CD4-positive, alpha-beta T cell (primary cell): ENCODE measurements around the gene GPR62. TPM values are rescaled to one million over a fixed set of nuclear protein-coding genes. Genes with fewer than 3 reads are reported as not detected.

Experiments used
- ATAC-seq: fragments of 200-7000 bp; cut with Tn5 transposase; one replicate; pipeline ENCODE4 v1.10.0; 2022; ENCODE audit warnings: mild to moderate bottlenecking; ENCODE audit not compliant: poor library complexity
- CTCF ChIA-PET: fragments of 350-600 bp; sonication (Branson Sonifier 250); formaldehyde crosslinking; loops from one replicate; lab custom pipeline; 2021; ENCODE audit warnings: antibody characterized with exemption, inconsistent platforms; lab: Charles Lee
- POLR2A ChIA-PET: fragments of 350-600 bp; sonication (Branson Sonifier 250); formaldehyde crosslinking; loops from one replicate; lab custom pipeline; 2021; ENCODE audit warnings: antibody characterized with exemption, inconsistent platforms; lab: Charles Lee
- DNase-seq, 14 experiments: peaks; one replicate each; pipeline ENCODE4 v3.0.0-alpha.2; 2013 to 2020; ENCODE audit warnings: mixed read lengths in 2 of 14
- H3K27ac ChIP-seq, 2 donors: one replicate each; pipeline versions ENCODE4 v1.5.1 to v1.7.0; 2013; ENCODE audit warnings: low read length in 2 of 2, low read depth in 1 of 2, mild to moderate bottlenecking in 1 of 2
- H3K27me3 ChIP-seq, 2 experiments: 1 replicate in 1 of 2; 2 replicates in 1 of 2; pipeline versions ENCODE4 v1.6.1 to v1.7.0; 2013; ENCODE audit warnings: low read length in 2 of 2, control low read depth in 1 of 2, mild to moderate bottlenecking in 1 of 2, moderate library complexity in 1 of 2; ENCODE audit not compliant: insufficient read depth in 2 of 2, control insufficient read depth in 1 of 2
- H3K36me3 ChIP-seq: one replicate; pipeline ENCODE4 v1.6.1; 2013; ENCODE audit warnings: low read length, control low read depth; ENCODE audit not compliant: insufficient read depth
- H3K4me1 ChIP-seq: one replicate; pipeline ENCODE4 v1.6.1; 2013; ENCODE audit warnings: low read length, control low read depth; ENCODE audit not compliant: insufficient read depth
- H3K4me3 ChIP-seq: one replicate; pipeline ENCODE4 v1.5.1; 2013; ENCODE audit warnings: mild to moderate bottlenecking, low read length, moderate library complexity
- H3K9me3 ChIP-seq, 2 experiments: 1 replicate in 1 of 2; 2 replicates in 1 of 2; pipeline versions ENCODE4 v1.6.1 to v1.7.0; 2013; ENCODE audit warnings: low read length in 2 of 2, mild to moderate bottlenecking in 2 of 2, control low read depth in 1 of 2, moderate library complexity in 1 of 2; ENCODE audit not compliant: control insufficient read depth in 1 of 2, insufficient read depth in 1 of 2
- H3K27ac Mint-ChIP-seq: one replicate; pipeline ENCODE4 v1.8.0; 2020; ENCODE audit warnings: mixed read lengths
- H3K27me3 Mint-ChIP-seq: one replicate; pipeline ENCODE4 v1.8.0; 2021; ENCODE audit warnings: mixed read lengths
- H3K36me3 Mint-ChIP-seq: one replicate; pipeline ENCODE4 v1.8.0; 2021; ENCODE audit warnings: low read depth, mixed read lengths
- H3K4me1 Mint-ChIP-seq: one replicate; pipeline ENCODE4 v1.8.0; 2021; ENCODE audit warnings: low read depth, mixed read lengths
- H3K4me3 Mint-ChIP-seq: one replicate; pipeline ENCODE4 v1.8.0; 2020; ENCODE audit warnings: mild to moderate bottlenecking, mixed read lengths
- H3K9me3 Mint-ChIP-seq: one replicate; pipeline ENCODE4 v1.8.0; 2020; ENCODE audit warnings: mixed read lengths
- intact Hi-C, 2 experiments: fragments of 100-400 bp; cut with DNase I in 1 of 2; cut with micrococcal nuclease in 1 of 2; formaldehyde crosslinking; loops; one replicate each; pipeline versions ENCODE4 v1.15.1 to v1.9.0; 2023 to 2025; cut with DNase I, micrococcal nuclease
- total RNA-seq, 174 experiments: library from RNA in 2 of 174; stranded (reverse) in 2 of 174; gene quantifications; one replicate each; pipeline ENCODE4 v1.2.3 and lab custom pipeline; 2021 to 2026
- TF ChIP-seq, protein P1 (sequence below): fragments of 200-600 bp; IDR thresholded peaks from one replicate; pipeline ENCODE4 v1.8.0; 2022; ENCODE audit warnings: antibody characterized with exemption, mild to moderate bottlenecking

Gene GPR62
- total RNA-seq, 2 experiments from 2014 or later, result not detected

DNA sequence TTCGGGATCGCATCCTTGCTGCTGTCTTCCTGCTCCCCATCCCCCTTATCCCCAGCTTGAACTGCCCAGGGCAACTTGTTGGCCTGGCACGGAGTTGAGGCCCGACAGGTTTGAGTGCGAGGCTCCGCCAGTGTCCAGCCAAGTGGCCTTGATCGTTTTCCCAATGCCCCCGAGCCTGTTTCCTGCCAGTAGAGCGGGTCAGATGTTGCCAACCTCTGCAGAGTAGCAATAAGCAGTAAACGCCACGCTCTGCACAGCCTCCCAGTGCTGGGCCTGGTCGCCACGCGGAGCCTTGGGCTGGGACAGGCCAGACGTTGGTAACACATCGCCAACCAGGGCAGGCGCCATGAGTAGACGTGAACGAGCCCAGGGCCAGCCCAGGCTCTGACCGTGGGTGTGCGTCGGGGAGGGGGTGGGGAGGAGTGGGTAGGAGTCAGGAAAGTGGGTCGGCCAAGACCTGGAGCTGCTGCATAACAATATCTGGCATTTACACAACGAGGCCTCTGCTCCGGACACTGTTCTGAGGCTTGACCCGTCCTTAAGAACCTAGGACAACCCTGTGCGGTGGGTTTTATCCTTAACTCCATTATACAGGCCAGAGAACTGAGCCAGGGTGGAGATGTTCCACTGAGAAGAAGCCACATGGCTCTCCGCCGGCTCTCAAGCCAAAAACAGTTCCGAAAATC is 19.2 kb downstream of the GPR62 start:
- TF ChIP-seq, protein P1, sequence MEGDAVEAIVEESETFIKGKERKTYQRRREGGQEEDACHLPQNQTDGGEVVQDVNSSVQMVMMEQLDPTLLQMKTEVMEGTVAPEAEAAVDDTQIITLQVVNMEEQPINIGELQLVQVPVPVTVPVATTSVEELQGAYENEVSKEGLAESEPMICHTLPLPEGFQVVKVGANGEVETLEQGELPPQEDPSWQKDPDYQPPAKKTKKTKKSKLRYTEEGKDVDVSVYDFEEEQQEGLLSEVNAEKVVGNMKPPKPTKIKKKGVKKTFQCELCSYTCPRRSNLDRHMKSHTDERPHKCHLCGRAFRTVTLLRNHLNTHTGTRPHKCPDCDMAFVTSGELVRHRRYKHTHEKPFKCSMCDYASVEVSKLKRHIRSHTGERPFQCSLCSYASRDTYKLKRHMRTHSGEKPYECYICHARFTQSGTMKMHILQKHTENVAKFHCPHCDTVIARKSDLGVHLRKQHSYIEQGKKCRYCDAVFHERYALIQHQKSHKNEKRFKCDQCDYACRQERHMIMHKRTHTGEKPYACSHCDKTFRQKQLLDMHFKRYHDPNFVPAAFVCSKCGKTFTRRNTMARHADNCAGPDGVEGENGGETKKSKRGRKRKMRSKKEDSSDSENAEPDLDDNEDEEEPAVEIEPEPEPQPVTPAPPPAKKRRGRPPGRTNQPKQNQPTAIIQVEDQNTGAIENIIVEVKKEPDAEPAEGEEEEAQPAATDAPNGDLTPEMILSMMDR, result peak; percentile 60
- Histone ChIP-seq H3K4me1 (peaks cover 60% of the 10 kb centered on the region), H3K27me3 (no peaks in the 10 kb centered on the region), H3K9me3 (no peaks in the 10 kb centered on the region), H3K36me3 (no peaks in the 10 kb centered on the region), H3K4me3 (peak overlapping the region; percentile 63), H3K27ac (peak overlapping the region; percentile 57 to 59)
- ChIA-PET POLR2A (interaction anchor here (0.8 to 2.9 kb wide), 15 partner anchors 8 to 474 kb away, joined by 3 to 33 read pairs (median 4); partner anchors contain the start of genes ACY1, DCAF1, GPR62 and PARP3), CTCF (interaction anchor here (0.6 to 4.7 kb wide), 17 partner anchors 9 to 474 kb away, joined by 3 to 46 read pairs (median 5); partner anchors contain the start of genes ACY1, DCAF1, DUSP7 and GPR62)
- no peaks in the 10 kb centered on the region for H3K27me3 Mint-ChIP-seq
- peak overlapping the region; percentile 92 for H3K27ac Mint-ChIP-seq
- H3K36me3 Mint-ChIP-seq, result peaks cover 15% of the 10 kb centered on the region
- intact Hi-C loops, result loop anchor here (1.0 kb wide), 1 partner anchor 32 kb away; the partner anchor contains the start of gene PARP3 (in 2 of the 2)
- H3K4me1 Mint-ChIP-seq, result peaks cover 45% of the 10 kb centered on the region
- H3K9me3 Mint-ChIP-seq, result no peaks in the 10 kb centered on the region
- peak overlapping the region; percentile 97 for H3K4me3 Mint-ChIP-seq
- DNase-seq (peak in 3 of 14 experiments; percentile 21 to 57 (median 42)), ATAC-seq (peak; percentile 12)

DNA sequence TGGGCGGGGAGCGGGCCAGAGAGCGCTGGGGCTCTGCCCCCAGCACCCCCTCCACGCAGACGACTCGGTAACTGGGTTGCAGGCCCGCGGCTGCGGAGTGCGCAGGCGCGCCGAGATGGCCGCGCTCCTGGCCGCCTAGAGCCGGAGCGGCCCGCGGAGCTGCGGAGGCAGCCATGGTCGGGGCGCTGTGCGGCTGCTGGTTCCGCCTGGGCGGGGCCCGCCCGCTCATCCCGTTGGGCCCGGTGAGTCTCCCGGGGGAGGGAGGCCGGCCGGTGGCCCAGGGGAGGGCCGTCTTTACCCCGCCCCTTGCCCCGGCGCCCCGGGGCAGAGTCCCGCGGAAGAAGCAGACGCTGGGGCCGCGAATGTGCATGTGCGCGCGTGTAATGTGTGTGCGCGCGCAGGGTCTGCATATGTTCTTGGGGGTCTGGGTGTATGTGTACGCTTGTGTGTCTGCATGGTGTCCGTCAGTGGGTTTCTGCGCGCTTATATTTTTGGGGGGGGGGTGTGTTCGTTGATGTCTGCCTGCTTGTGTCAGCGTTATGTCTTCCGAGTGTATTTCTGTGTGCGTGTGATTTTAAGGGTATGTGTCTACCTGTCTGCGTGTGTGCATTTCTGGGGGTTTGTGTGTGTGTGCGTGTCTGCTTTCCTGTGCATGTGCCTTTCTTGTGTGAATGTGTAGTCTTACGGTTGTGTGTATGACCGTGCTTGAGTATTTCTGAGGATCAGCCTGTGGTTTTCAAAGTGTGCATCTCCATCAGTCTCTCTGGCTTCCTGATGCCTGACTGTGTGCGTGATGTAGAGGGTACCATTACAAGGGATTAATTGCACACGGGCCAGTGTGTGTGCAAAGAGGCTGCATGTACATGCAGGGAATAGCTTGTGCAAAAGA is 20.0 kb downstream of the GPR62 start, which contains the start of gene ABHD14A:
Gene ABHD14A (plus strand): TSS at position 102 of the 889 bp plus-strand sequence. CDS start 72 bp downstream, at position 174.
- peak within 1 kb of the TSS; percentile 92 for H3K27ac Mint-ChIP-seq
- H3K4me1 Mint-ChIP-seq, result peaks cover 44% of the 10 kb centered on the region
- intact Hi-C loops, result loop anchor here (1.0 kb wide), 2 partner anchors 20 to 33 kb away; partner anchors contain the start of genes PARP3 (in 2 of the 2) and RPL29 (in 1 of the 2)

More for the DNA sequence above, 20.0 kb downstream of the GPR62 start, which contains the start of gene ABHD14A:
- ChIA-PET POLR2A (interaction anchor here (0.7 to 2.9 kb wide), 6 partner anchors 7 to 82 kb away, joined by 3 to 33 read pairs (median 8); partner anchors contain the start of genes ACY1, PARP3, RPL29 and RRP9), CTCF (interaction anchor here (2.1 to 4.7 kb wide), 5 partner anchors 8 to 30 kb away, joined by 8 to 46 read pairs (median 14); partner anchors contain the start of genes ACY1 and RPL29)
- H3K9me3 Mint-ChIP-seq, result no peaks in the 10 kb centered on the region
- Histone ChIP-seq H3K4me1 (peaks cover 61% of the 10 kb centered on the region), H3K27ac (peak within 1 kb of the TSS; percentile 57 to 79), H3K27me3 (no peaks in the 10 kb centered on the region), H3K4me3 (peak within 1 kb of the TSS; percentile 63), H3K36me3 (no peaks in the 10 kb centered on the region), H3K9me3 (no peaks in the 10 kb centered on the region)
- peaks cover 15% of the 10 kb centered on the region for H3K36me3 Mint-ChIP-seq
- DNase-seq, result peak; percentile 48 to 92 (median 67)
- peak; percentile 67 for ATAC-seq
- no peaks in the 10 kb centered on the region for H3K27me3 Mint-ChIP-seq
- peak within 1 kb of the TSS; percentile 97 for H3K4me3 Mint-ChIP-seq
- TF ChIP-seq, protein P1, result no peak
